Loucy (cell line): Measurements from ENCODE around the gene PTPRN2.

Experiments used
- CTCF ChIP-seq: fragments of 200-600 bp; sonication (generic); conservative IDR thresholded peaks from 2 replicates; pipeline ENCODE4 v1.5.1; 2014; ENCODE audit warnings: mild to moderate bottlenecking, antibody characterized with exemption, low read length
- EZH2phosphoT487 ChIP-seq: fragments of 200-600 bp; IDR thresholded peaks from 2 replicates; pipeline ENCODE4 v1.6.1; 2018; ENCODE audit warnings: antibody characterized with exemption, mild to moderate bottlenecking, moderate library complexity, borderline replicate concordance

GRCh38 chr7:157557263-157557662 lies 1030.4 kb downstream of the PTPRN2 start:
- TF ChIP-seq CTCF (no peak), EZH2phosphoT487 (no peak)
